ENCODE results near the gene SFXN4.
A peak's percentile ranks its signal among the peaks of the same experiment; 100 is the strongest.

Gene SFXN4, protein sequence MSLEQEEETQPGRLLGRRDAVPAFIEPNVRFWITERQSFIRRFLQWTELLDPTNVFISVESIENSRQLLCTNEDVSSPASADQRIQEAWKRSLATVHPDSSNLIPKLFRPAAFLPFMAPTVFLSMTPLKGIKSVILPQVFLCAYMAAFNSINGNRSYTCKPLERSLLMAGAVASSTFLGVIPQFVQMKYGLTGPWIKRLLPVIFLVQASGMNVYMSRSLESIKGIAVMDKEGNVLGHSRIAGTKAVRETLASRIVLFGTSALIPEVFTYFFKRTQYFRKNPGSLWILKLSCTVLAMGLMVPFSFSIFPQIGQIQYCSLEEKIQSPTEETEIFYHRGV

DNA sequence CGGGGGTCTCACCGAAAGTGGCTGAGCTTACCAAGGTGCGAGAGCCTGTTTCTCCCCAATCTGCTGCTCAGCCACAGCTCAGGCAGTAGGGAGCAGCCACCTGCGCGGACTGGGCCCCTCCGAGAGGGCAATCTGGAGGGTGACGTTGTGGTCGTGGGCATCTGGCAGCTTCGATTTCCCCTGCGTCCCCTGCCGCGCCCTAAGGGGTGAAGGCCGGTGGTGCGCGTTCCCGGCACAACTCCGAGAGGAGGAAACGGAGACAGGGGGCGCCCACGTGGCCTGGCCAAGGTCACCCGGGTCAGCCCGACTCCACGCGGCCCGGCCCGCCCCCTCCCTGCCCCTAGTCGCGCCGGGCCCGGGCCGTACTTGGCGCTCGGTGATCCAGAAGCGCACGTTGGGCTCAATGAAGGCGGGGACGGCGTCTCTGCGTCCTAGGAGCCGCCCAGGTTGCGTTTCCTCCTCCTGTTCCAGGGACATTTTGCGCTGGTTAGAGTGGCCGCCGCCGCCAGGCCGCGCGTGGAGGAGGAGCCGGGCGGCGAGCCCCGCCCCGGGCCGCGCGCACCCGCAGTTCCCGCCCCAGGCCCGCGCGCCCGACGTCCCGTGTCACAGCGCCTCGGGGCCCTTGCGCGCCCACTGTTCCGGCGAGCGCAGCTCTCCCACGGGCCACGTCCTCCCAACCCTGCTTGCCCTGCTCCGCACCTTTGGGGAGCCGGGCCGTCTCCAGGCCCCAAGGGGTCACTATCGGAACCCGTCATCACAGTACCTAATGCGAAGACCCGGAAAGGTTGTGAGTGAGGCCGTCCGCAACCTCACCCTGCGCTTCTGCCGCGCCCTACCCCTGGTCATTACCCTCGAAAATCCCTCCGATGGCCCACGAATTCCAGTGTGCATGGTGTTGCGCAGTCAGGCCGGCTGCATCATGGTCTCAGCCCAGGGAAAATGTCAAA is at the start of gene SFXN4:
TSS of gene SFXN4 (minus strand) at position 544 of the 947 bp plus-strand sequence. CDS start at position 477, 67 bp downstream.
- peak; percentile 56 for DNase-seq

DNA sequence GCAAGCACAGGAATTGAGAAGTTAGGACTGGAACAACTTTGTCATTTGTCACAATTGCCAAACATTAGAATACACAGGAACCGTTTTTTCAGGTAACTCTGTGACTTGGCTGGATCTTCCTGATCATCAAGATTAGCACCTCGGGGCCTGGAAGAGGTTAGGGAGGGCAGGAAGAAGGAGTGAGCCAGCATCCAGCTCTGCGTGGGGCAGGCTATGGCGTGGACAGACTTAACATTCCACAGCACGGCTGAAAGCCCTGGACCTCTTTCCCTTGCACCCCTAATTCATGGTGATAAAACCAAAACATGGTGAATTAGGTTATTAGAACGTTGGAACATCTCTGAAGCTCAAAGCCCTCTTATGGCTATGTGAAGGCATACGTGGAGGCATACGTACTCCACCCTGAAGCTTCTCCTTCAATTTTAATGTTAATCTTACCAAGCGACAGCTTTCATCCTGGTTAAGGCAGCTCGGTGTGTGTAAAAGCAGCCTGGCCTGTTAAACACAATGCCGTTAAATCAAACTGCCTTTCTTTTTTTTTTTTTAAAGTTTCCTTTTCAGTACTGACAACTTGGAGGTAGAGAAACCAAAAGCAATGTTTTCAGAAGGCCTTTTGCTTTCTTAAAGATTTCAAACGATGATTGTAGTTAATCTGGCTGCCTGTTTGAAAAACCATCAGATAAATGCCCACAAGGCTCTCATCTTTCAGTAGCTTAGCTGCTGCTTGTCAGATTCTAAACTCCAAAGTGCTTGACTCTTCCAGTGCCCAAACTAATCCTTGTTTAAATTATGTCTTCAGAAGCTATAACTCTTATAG is 46.3 kb upstream of the SFXN4 start:
- DNase-seq: no peak

DNA sequence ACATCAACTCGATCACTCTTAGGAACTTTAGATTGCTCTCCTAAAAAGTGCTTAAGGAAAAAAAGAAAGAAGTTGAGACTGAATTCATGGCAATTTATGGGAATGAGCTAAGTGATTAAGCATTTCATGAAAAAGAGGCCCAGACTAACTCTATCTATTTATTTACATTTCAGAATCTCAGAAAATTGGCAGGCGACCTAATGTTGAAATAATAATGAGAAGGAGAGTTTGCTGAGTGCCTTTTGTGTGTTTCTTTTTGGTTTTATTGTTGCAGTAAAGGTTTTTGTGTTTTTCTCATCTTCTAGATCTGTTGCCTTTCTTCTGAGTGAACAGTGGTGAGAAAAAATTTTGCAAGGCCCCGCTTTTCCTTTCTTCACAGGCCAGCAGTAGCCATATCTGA is 45.7 kb upstream of the SFXN4 start:
- no peak for DNase-seq

- DNase-seq: no peak
These were observed 45.1 kb upstream of the SFXN4 start for GRCh38 chr10:119210633-119211032.

GRCh38 chr10:119209736-119210355 is 44.3 kb upstream of the SFXN4 start:
- DNase-seq: no peak

DNA sequence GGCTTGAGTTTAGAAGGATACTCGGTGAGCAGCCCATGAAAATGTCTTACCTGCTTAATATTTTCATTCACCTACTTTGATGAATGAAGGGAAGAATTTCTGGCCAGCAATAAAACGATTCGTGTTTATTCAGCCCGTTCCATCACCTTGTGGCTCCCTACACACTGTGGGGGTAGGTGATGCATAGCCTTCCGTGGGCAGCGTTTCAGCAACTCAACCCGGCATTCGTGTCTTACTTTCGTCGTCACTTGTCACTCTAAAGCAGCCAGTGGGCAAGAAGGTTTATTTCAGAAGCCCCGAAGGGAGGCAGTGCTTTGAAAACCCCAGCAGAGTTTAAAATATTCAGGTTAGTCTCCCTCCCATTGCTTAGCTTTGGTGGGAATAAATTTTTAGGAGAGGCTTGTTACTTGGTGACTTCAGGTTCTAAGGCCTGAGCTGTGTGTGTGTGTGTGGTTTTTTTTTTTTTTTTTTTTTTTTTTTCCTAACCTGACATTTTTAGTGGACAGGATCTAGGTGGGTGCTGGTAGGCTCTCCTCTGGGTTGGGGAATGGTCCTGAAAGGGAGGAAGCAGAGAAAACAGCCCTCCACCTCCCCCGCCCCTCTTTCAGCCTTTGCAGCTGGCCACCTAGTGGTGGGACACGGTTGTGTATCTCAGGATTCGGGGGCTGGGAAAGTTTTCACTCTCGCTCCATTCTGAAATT is 43.7 kb upstream of the SFXN4 start:
- peak; percentile 22 for DNase-seq

- DNase-seq: no peak
These were observed 43.0 kb upstream of the SFXN4 start for GRCh38 chr10:119208553-119208940.

GRCh38 chr10:119207713-119208552 is 42.4 kb upstream of the SFXN4 start:
- peak; percentile 33 for DNase-seq

- peak; percentile 82 for DNase-seq
These were observed 41.8 kb upstream of the SFXN4 start, which contains the start of gene GRK5 for GRCh38 chr10:119207366-119207666. Gene GRK5 (plus strand): TSS chr10:119207571. CDS start chr10:119207918, 347 bp downstream.

DNA sequence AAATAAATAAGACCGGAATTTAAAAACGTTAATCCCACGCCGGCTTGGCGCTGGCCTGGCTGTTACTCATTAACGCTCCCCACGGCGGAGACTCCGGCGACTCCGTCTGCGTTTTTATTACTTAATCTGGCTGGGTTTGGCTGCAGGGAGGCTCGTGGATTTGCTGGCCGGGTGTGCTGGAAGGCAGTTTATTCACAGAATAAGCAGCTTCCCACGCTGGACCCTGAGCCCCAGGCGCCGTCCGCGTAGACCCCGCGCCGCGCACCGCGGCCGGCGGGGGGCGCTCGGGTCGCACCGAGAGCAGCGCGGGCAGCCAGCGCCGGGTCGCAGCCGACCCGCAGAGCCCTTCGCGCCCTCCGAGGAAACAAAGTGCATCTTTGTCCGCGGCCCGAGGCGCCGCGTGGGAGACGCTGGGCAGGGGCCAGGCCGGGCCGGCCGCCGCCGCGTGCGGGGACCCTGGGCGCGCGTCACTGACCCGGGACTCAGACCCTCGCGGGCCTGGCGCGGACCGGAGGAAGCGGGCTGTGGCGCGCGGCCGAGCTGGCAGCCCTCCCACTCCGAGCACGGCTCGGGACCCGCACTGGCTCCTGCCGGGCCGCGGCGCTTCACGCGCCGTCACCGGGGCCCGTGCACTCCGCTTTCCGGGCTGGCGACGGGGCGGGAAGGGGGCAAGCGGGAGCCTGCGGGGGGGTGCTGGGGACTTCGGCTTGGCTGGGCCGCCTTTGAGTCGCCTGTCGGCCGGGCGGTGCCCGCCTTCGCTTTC is 41.3 kb upstream of the SFXN4 start:
- DNase-seq: peak; percentile 39

- no peak for DNase-seq
These were observed 40.5 kb upstream of the SFXN4 start for GRCh38 chr10:119205894-119206602.

GRCh38 chr10:119203006-119203405 is 37.5 kb upstream of the SFXN4 start:
- DNase-seq: no peak

- DNase-seq: peak; percentile 34
These were observed 35.7 kb upstream of the SFXN4 start for GRCh38 chr10:119201233-119201632.

DNA sequence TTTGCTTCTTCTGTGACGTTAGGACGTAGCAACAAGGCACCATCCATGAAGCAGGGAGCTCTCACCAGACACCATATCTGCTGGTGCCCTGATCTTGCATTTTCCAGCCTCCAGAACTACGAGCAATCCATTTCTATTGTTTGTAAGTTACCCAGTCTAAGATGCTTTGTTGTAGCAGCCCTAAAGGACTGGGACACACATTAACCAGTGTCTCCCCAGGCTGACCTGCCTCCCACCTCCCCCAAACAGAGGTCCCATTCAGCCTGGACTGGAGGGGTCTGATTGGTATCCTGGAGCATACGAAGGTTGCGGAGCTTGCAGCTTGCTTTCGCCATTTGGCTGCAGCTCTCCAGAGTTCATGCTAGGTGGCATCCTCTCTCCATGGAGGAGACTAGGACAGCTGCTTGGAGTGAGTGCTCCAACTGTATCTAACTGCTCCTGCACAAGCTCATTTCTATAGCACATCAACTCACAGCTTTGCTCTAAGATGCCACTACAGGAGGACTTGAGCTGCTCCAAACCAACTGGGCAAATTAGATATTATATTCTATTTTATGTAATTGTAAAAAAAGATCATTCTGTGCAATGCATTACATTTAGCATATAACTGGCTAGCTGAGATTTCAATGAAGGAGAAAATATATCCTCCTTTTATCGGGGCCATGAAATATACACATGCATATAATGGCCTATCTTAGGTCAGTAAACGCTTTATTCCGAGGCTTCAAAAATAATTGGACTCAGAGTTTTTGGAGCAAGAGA is 33.9 kb upstream of the SFXN4 start:
- peak; percentile 76 for DNase-seq

GRCh38 chr10:119198438-119198837 is 32.9 kb upstream of the SFXN4 start:
- no peak for DNase-seq

- DNase-seq: no peak
These were observed 32.4 kb upstream of the SFXN4 start for GRCh38 chr10:119197921-119198320.

DNA sequence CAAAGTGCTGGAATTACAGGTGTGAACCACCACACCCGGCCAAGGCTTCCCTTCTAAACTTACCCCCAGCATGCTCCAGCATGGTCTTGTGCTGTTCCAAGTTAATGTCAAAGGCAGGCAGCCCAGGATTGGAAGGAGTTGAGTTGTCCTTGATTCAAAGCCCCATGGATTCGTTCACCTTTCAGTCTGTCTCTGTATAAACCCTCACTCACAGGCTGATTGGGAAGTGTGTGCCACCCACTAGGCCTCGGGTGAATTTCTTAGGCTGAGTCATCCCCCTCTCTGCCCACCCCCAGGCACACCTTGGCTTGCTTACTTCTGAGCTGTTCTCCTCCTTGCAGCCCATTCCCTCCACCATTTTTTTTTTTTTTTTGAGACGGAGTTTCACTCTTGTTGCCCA is 26.4 kb upstream of the SFXN4 start:
- no peak for DNase-seq

DNA sequence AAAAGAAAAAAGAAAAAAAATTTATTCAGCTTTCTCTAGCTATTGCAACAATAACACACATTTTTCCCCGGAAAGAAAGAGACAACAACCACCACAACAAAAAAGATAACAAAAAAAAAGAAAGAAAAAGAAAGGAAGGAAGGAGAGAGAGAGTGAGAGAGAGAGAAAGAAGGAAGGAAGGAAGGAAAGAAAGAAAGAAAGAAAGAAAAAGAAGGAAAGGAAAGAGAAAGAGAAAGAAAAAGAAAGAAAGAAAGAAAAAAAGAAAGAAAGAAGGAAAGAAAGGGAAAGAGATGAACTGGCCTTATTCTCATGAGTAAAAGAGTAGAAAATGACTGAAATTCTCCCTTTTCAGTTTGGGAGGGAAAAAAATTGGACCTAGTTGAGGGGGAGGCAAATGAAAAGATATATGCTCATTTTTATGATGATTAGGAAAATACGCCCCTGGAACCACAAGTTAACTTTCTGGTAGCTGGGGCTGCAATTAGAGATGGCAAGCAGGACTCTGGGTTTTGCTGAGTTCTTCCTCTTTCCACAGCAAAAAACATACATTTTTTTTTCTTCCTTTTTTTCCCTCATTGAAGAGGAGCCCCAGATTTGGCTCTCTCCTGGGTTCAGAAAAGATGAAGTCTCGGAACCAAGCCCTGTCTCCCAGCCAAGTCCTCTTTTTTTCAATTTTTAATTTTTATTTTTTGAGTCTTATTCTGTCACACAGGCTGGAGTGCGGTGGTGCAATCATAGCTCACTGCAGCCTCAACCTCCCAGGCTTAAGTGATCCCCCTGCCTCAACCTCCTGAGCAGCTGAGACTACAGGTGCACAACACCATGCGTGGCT is 25.7 kb upstream of the SFXN4 start:
- no peak for DNase-seq
